RWPE2 (cell line): ENCODE results near the gene USP32.
"Not testable (repeated sequence)": the region's sequence is repeated elsewhere in the genome, so short reads cannot be mapped to it uniquely, and the experiment has no call there.

Source experiments
- ATAC-seq: fragments of 200-7000 bp; cut with Tn5 transposase; 3 replicates; pipeline ENCODE4 v1.9.1; 2021; ENCODE audit warnings: low read depth
- DNase-seq: peaks from one replicate; pipeline ENCODE4 v3.0.0-alpha.2; 2020; ENCODE audit warnings: low spot score
- H3K27ac ChIP-seq: fragments of 450-650 bp; 2 replicates; pipeline ENCODE4 v1.5.1; 2017; ENCODE audit warnings: mild to moderate bottlenecking; ENCODE audit not compliant: poor library complexity, severe bottlenecking
- H3K27me3 ChIP-seq: fragments of 250-450 bp; sonication (Bioruptor Pico); 2 replicates; pipeline ENCODE4 v1.5.1; 2021; ENCODE audit warnings: mild to moderate bottlenecking, moderate library complexity; ENCODE audit not compliant: insufficient read depth, poor library complexity, severe bottlenecking
- H3K36me3 ChIP-seq: fragments of 250-450 bp; sonication (Bioruptor Pico); 2 replicates; pipeline ENCODE4 v1.5.1; 2020; ENCODE audit warnings: low read depth, mild to moderate bottlenecking, moderate library complexity
- H3K4me1 ChIP-seq: fragments of 250-450 bp; sonication (Bioruptor Pico); 2 replicates; pipeline ENCODE4 v1.5.1; 2021; ENCODE audit warnings: mild to moderate bottlenecking, moderate library complexity; ENCODE audit not compliant: insufficient read depth, poor library complexity, severe bottlenecking
- H3K4me3 ChIP-seq: fragments of 250-450 bp; sonication (Bioruptor Pico); 2 replicates; pipeline ENCODE4 v1.5.1; 2021; ENCODE audit warnings: mild to moderate bottlenecking, moderate library complexity; ENCODE audit not compliant: severe bottlenecking
- H3K9me3 ChIP-seq: fragments of 250-450 bp; sonication (Bioruptor Pico); 2 replicates; pipeline ENCODE4 v1.5.1; 2021; ENCODE audit warnings: mild to moderate bottlenecking, moderate library complexity; ENCODE audit not compliant: severe bottlenecking
- TF ChIP-seq, protein P1 (sequence below): fragments of 450-650 bp; IDR thresholded peaks from one replicate; pipeline ENCODE4 v1.5.1; 2017; ENCODE audit warnings: mild to moderate bottlenecking, moderate library complexity; ENCODE audit not compliant: poor library complexity, severe bottlenecking

USP32 gene

DNA sequence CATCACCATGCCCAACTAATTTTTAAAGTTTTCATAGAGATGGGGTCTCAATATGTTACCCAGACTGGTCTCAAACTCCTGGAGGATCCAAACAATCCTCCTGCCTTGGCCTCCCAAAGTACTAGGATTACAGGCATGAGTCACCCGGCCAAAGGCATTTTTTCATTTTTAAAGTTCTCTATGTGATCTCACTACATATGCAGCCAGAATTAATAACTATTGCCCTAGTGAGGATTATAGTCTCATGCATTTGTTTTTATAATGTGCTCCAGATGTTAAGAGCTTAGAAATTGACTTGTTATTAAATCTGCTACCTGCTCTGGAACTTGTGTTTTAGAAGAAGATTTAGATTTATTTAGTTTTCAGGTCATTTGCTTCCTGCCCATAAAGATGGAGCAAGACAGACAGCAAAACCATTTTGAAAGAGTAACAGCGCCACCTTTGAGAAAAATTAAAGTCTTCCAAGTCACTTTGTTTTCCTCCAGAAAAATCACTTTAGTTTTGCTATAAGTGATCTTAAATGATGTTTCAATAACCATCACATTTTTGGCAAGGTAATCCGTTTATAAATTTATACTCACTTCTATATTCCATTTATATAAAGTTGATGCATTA, 162.6 kb downstream of the USP32 start:
- DNase-seq = no peak

DNA sequence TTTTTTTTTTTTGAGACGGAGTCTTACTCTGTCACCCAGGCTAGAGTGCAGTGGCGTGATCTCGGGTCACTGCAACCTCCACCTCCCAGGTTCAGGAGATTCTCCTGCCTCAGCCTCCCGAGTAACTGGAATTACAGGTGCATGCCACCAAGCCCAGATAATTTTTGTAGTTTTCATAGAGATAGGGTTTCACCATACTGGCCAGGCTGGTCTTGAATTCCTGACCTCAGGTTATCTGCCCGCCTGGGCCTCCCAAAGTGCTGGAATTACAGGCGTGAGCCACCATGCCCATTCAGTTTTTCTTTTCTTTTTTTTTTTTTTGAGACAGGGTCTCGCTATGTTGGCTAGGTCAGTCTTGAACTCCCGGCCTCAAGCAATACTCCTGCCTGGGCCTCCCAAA, 164.7 kb downstream of the USP32 start:
- H3K9me3 ChIP-seq, ATAC-seq, H3K4me1 ChIP-seq, H3K27me3 ChIP-seq, H3K27ac ChIP-seq, DNase-seq, H3K4me3 ChIP-seq: not testable (repeated sequence)
- H3K36me3 ChIP-seq = peaks cover 45% of the 10 kb centered on the region

More for the DNA sequence above, 162.6 kb downstream of the USP32 start:
- TF ChIP-seq, protein P1, sequence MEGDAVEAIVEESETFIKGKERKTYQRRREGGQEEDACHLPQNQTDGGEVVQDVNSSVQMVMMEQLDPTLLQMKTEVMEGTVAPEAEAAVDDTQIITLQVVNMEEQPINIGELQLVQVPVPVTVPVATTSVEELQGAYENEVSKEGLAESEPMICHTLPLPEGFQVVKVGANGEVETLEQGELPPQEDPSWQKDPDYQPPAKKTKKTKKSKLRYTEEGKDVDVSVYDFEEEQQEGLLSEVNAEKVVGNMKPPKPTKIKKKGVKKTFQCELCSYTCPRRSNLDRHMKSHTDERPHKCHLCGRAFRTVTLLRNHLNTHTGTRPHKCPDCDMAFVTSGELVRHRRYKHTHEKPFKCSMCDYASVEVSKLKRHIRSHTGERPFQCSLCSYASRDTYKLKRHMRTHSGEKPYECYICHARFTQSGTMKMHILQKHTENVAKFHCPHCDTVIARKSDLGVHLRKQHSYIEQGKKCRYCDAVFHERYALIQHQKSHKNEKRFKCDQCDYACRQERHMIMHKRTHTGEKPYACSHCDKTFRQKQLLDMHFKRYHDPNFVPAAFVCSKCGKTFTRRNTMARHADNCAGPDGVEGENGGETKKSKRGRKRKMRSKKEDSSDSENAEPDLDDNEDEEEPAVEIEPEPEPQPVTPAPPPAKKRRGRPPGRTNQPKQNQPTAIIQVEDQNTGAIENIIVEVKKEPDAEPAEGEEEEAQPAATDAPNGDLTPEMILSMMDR = no peak
- ATAC-seq = no peak
- no peak overlapping the region for H3K4me3 ChIP-seq
- peaks cover 25% of the 10 kb centered on the region for H3K36me3 ChIP-seq
- H3K4me1 ChIP-seq = no peaks in the 10 kb centered on the region
- H3K27ac ChIP-seq = no peak overlapping the region
- no peaks in the 10 kb centered on the region for H3K27me3 ChIP-seq
- H3K9me3 ChIP-seq = no peaks in the 10 kb centered on the region

DNA sequence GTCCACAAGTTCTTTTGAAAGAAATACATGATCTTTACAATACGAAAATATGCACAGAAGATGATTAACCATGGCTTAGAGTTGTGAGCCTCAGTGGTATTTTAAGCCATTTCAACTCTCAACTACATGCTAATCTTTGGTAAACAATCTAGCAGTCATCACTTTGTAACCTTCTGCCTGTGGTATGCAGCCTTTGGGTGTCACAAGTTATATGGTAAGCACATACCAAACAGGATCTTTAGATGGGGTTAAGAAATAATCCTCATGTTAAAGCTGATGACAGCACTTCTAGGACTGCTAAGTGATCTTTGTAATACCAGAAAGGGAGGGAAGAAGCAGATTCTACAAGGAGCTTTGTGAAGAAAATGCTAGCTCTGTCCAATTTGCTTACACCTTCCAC, 167.9 kb downstream of the USP32 start:
- peaks cover 56% of the 10 kb centered on the region for H3K36me3 ChIP-seq

DNA sequence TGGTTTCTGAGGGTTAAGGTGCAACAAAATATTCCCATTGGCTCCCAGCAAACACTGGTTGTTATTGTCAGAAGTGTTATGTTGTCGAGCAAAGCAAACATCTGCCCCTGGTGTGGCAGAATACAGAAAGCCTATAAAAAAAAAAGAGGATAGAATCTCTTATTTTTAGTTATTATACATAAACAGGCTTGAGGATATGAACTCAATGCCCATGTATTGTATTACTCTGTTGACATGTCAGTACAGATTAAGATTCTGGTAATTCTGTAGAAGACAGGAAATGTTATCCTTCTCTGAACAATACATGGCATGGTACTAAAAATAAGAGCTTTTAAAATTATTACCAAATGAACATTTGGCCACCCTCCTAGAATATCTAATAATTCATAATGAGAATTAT, 168.5 kb downstream of the USP32 start:
- DNase-seq = no peak
- Histone ChIP-seq H3K36me3 (peaks cover 60% of the 10 kb centered on the region), H3K9me3 (no peaks in the 10 kb centered on the region), H3K4me1 (no peaks in the 10 kb centered on the region), H3K4me3 (no peak overlapping the region), H3K27ac (no peak overlapping the region), H3K27me3 (no peaks in the 10 kb centered on the region)
- no peak for ATAC-seq
- TF ChIP-seq, protein P1 = no peak

More for the DNA sequence above, 167.9 kb downstream of the USP32 start:
- no peaks in the 10 kb centered on the region for H3K9me3 ChIP-seq
- H3K27me3 ChIP-seq = no peaks in the 10 kb centered on the region
- H3K4me1 ChIP-seq = no peaks in the 10 kb centered on the region
- DNase-seq (no peak), ATAC-seq (no peak)
- no peak overlapping the region for H3K27ac ChIP-seq
- H3K4me3 ChIP-seq = no peak overlapping the region
- TF ChIP-seq, protein P1 = no peak

DNA sequence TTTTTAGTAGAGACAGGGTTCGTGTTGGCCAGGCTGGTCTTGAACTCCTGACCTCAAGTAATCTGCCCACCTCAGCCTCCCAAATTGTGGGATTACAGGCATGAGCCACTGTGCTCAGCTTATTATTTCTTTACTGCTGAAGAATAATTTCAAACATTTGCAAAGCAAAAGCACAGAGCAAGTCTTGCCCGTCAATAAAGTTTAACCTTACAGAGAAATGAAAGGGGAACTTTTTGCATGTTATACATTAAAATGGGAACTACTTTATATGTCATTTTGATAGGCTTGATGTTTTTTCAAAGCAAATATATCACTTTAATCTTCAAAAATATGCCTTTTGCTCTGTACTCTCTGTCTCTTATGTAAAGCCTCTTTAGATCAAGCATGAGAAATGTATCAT, 173.2 kb downstream of the USP32 start:
- H3K4me3 ChIP-seq, H3K27ac ChIP-seq, DNase-seq, H3K4me1 ChIP-seq, H3K27me3 ChIP-seq, ATAC-seq, H3K9me3 ChIP-seq: not testable (repeated sequence)
- peaks cover 36% of the 10 kb centered on the region for H3K36me3 ChIP-seq

DNA sequence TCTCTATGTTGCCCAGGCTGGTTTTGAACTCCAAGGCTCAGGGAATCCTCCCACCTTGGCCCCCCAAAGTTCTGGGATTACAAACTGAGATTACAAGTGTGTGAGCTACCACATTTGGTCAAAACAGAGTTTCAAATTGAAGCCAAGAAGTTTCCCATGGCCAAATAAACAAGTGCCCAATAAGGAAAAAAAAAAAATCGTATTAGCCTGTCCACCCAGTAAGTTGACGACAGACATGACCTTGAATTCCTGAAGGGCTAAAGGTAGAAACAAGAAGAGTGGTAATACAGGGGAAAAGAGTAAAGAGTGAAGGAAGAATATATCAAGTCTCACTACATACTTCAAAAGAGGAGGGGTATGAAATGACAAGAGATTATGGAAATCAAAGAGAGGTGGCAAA, 176.0 kb downstream of the USP32 start:
- H3K36me3 ChIP-seq, H3K27ac ChIP-seq, H3K27me3 ChIP-seq, H3K4me1 ChIP-seq, H3K9me3 ChIP-seq, DNase-seq, ATAC-seq, H3K4me3 ChIP-seq: not testable (repeated sequence)

DNA sequence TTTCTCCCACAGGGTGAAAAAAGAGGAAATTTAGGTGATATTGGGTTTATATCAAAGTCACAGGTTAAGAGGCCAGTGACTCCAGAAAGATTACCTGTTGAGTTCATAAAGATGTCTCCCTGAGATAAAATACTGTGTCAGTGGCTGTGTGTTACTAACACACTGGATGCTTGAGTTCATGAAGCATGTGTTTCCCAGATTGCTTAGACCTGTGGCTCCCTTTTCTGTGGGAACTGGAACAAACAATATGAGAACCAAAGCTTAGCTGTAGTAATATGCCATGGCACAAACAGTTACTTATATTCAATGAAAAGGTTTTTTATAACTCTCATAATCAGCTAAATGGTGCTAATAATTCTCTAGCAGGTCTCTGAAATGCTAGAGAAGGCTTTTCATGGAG, 180.7 kb downstream of the USP32 start:
- not testable (repeated sequence) for H3K4me3 ChIP-seq, DNase-seq, H3K4me1 ChIP-seq, H3K9me3 ChIP-seq, H3K27ac ChIP-seq, H3K27me3 ChIP-seq, H3K36me3 ChIP-seq, ATAC-seq

DNA sequence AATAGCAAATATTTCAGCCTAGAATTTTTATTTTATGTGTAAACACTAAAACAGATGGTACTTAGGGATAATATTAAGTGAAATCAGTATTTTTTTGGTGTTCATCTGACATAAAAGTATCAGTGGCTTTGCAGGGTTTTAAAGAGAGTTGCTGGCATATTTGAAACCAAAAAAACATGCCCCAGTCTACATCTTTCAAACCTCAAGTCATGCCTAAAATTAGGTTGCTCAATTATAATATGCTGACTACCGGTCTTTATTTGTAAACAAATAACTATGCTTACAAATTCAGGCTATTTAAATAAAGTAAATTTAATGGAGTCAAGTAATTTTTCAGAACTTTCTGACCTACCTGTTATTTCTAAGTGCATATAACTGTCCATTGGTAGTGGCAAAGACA, 183.6 kb downstream of the USP32 start:
- not testable (repeated sequence) for DNase-seq, H3K9me3 ChIP-seq, H3K27me3 ChIP-seq, ATAC-seq, H3K4me3 ChIP-seq, H3K4me1 ChIP-seq, H3K27ac ChIP-seq, H3K36me3 ChIP-seq

DNA sequence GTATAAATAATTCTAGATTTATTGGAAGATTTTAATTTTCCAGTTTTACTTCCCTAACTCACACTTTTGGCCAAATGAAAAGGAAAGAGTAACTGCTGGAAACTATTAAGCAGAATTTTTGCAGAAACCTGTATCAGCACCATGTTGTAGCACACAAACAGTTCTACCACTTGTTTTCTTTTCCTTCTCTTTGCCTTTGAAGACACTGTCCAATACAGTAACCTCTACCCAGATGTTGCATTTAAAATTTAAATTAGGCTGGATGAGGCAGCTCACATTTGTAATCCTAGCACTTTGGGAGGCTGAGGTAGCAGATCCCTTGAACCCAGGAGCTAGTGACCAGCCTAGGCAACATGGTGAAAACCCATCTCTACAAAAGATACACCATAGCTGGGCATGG, 186.2 kb downstream of the USP32 start:
- not testable (repeated sequence) for H3K27ac ChIP-seq, ATAC-seq, H3K27me3 ChIP-seq, H3K4me1 ChIP-seq, H3K36me3 ChIP-seq, H3K4me3 ChIP-seq, DNase-seq, H3K9me3 ChIP-seq
